HEK293 (cell line): ENCODE measurements around the gene RPL10.

Source experiments
- INSM2 ChIP-seq: fragments of 450-650 bp; formaldehyde crosslinking; IDR thresholded peaks from 2 replicates; pipeline ENCODE4 v1.5.1; 2016; ENCODE audit warnings: missing biosample characterization, missing genetic modification characterization
- PBX3 ChIP-seq: sonication (generic); formaldehyde crosslinking; IDR thresholded peaks from 2 replicates; pipeline ENCODE4 v1.8.1; 2022; ENCODE audit warnings: mild to moderate bottlenecking, moderate library complexity, missing genetic modification reagents
- SALL2 ChIP-seq: fragments of 450-650 bp; formaldehyde crosslinking; IDR thresholded peaks from 2 replicates; pipeline ENCODE4 v1.5.0; 2017; ENCODE audit warnings: missing biosample characterization, mild to moderate bottlenecking, missing genetic modification characterization, borderline replicate concordance
- SP3 ChIP-seq: fragments of 450-650 bp; formaldehyde crosslinking; IDR thresholded peaks from 2 replicates; pipeline ENCODE4 v1.5.1; 2016; ENCODE audit warnings: missing biosample characterization, missing genetic modification characterization
- ZBTB10 ChIP-seq: fragments of 450-650 bp; formaldehyde crosslinking; IDR thresholded peaks from 2 replicates; pipeline ENCODE4 v1.5.1; 2016; ENCODE audit warnings: missing biosample characterization, missing genetic modification characterization
- ZBTB11 ChIP-seq: fragments of 450-650 bp; formaldehyde crosslinking; conservative IDR thresholded peaks from 2 replicates; pipeline ENCODE4 v1.5.1; 2016; ENCODE audit warnings: low read depth, missing biosample characterization, missing genetic modification characterization
- ZBTB17 ChIP-seq: fragments of 450-650 bp; formaldehyde crosslinking; IDR thresholded peaks from 2 replicates; pipeline ENCODE4 v1.5.1; 2016; ENCODE audit warnings: missing biosample characterization, missing genetic modification characterization
- ZBTB26 ChIP-seq: fragments of 450-650 bp; formaldehyde crosslinking; optimal IDR thresholded peaks from 2 replicates; pipeline ENCODE3; 2016; ENCODE audit warnings: missing biosample characterization, mild to moderate bottlenecking, missing genetic modification characterization
- ZBTB7A ChIP-seq: fragments of 450-650 bp; formaldehyde crosslinking; IDR thresholded peaks from 2 replicates; pipeline ENCODE4 v1.5.1; 2016; ENCODE audit warnings: low read depth, missing biosample characterization, missing genetic modification characterization
- ZNF174 ChIP-seq: fragments of 450-650 bp; formaldehyde crosslinking; IDR thresholded peaks from 2 replicates; pipeline ENCODE4 v1.5.0; 2017; ENCODE audit warnings: missing biosample characterization, mild to moderate bottlenecking, missing genetic modification characterization
- ZNF266 ChIP-seq: fragments of 450-650 bp; formaldehyde crosslinking; IDR thresholded peaks from 2 replicates; pipeline ENCODE4 v1.5.1; 2016; ENCODE audit warnings: missing biosample characterization, missing genetic modification characterization, low read depth
- ZNF280D ChIP-seq: fragments of 450-650 bp; formaldehyde crosslinking; IDR thresholded peaks from 2 replicates; pipeline ENCODE4 v1.5.1; 2016; ENCODE audit warnings: missing biosample characterization, missing genetic modification characterization
- ZNF416 ChIP-seq: fragments of 450-650 bp; formaldehyde crosslinking; IDR thresholded peaks from 2 replicates; pipeline ENCODE4 v1.5.1; 2016; ENCODE audit warnings: missing biosample characterization, missing genetic modification characterization
- ZNF473 ChIP-seq: fragments of 450-650 bp; formaldehyde crosslinking; IDR thresholded peaks from 2 replicates; pipeline ENCODE4 v1.5.1; 2017; ENCODE audit warnings: missing biosample characterization, missing genetic modification characterization
- ZNF561 ChIP-seq: fragments of 450-650 bp; IDR thresholded peaks from 2 replicates; pipeline ENCODE4 v1.5.1; 2018; ENCODE audit warnings: missing biosample characterization, missing genetic modification characterization, borderline replicate concordance
- ZNF639 ChIP-seq: fragments of 450-650 bp; formaldehyde crosslinking; IDR thresholded peaks from 2 replicates; pipeline ENCODE4 v1.5.1; 2016; ENCODE audit warnings: missing biosample characterization, missing genetic modification characterization
- ZNF830 ChIP-seq: fragments of 450-650 bp; IDR thresholded peaks from 2 replicates; pipeline ENCODE4 v1.5.0; 2018; ENCODE audit warnings: missing biosample characterization, missing genetic modification characterization, low read depth, mild to moderate bottlenecking, moderate library complexity

RPL10 gene

GRCh38 chrX:154436983-154437752, 39.0 kb downstream of the RPL10 start, which contains the start of gene GDI1 (continued):
- no peak; the same call in 1 of the 2 replicates for TF ChIP-seq SP3 (tag by site-specific recombination)
- TF ChIP-seq ZNF639 (tag by site-specific recombination), result no peak
- no peak; the same call in 1 of the 2 replicates for TF ChIP-seq ZNF561
- no peak for TF ChIP-seq ZNF266 (tag by site-specific recombination)
- no peak for TF ChIP-seq ZNF473 (tag by site-specific recombination)
- TF ChIP-seq ZBTB17 (tag by site-specific recombination), result no peak
- no peak for TF ChIP-seq ZNF830 (tag by site-specific recombination)
- TF ChIP-seq ZBTB11, result no peak
- TF ChIP-seq ZNF280D (tag by site-specific recombination), result no peak
- TF ChIP-seq ZBTB26, result peak; percentile 67
- no peak for TF ChIP-seq SALL2 (tag by site-specific recombination)
- TF ChIP-seq ZBTB7A (tag by site-specific recombination), result peak; percentile 25; the same call in 1 of the 2 replicates
- no peak for TF ChIP-seq ZNF416 (tag by site-specific recombination)
- TF ChIP-seq INSM2 (tag by site-specific recombination), result no peak
- peak; percentile 62; the same call in 1 of the 2 replicates for TF ChIP-seq ZBTB10
- TF ChIP-seq PBX3 (CRISPR knock-in tag), result no peak
- TF ChIP-seq ZNF174 (tag by site-specific recombination), result no peak
